ENCODE measurements around the gene ADI1. TPM values are rescaled to one million over a fixed set of nuclear protein-coding genes. Genes with fewer than 3 reads are reported as not detected.

The ADI1 gene
- total and polyA plus RNA-seq, 2 of the 8 experiments (the other 6 are each of a cell fraction or from before 2014, with no cell fraction given): 12.2 to 40.2 TPM

DNA sequence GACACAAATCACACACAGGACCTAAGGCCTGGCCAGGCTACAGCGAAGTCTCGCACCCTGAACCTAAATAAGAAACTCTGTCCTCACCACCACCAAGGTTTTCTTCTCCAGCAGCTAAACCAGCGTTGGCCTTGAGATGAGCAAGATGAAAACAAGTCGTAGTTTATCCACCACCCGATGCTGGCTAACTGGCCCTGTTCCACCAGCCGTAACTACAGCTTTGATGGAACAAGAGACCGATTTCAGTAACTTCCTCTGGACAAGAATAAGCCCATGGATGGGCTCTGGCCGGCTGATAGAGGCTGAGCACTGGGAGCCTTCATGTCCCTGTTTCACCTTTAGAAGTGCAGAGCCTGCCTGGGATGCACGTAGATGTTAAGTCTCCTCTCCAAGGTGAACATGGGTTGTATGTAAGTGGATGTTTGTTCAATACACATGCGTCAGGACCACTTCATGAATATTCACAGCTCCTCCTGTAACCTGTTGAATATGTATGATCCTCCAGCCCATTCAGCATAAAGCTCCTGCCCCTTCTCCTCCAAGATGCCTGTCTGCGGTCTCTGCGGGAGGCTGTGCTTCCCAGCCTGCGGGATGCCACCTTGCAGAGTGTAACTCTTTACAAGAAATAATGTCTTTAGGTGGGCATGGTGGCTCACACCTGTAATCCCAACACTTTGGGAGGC, 24.2 kb downstream of the ADI1 start (continued):
- TF ChIP-seq TAF1 (IDR thresholded peaks at IDR 0.05; ENCODE audit: low read depth, low read length) (no peak), CTBP2 (IDR thresholded peaks at IDR 0.05; ENCODE audit: borderline replicate concordance, insufficient read depth, insufficient read length, low read length) (no peak), POLR2AphosphoS5 (IDR thresholded peaks at IDR 0.05; ENCODE audit: low read depth, low read length) (no peak), ATF3 (IDR thresholded peaks at IDR 0.05; ENCODE audit: insufficient read depth, low read depth, low read length) (no peak), TEAD4 (IDR thresholded peaks at IDR 0.05; ENCODE audit: low read depth, low read length) (no peak), KDM5A (IDR thresholded peaks at IDR 0.05; ENCODE audit: low read length) (no peak), PHF8 (conservative IDR thresholded peaks at IDR 0.05; ENCODE audit: low read depth, low read length) (no peak), CREB1 (IDR thresholded peaks at IDR 0.05) (no peak)

Measured in H1 (cell line).